CD8-positive, alpha-beta memory T cell (primary cell): ENCODE data around the gene GALNS. TPM values are rescaled to one million over a fixed set of nuclear protein-coding genes. Genes with fewer than 3 reads are reported as not detected.

ENCODE experiments used
- CTCF ChIA-PET: fragments of 350-600 bp; sonication (Branson Sonifier 250); formaldehyde crosslinking; loops from one replicate; lab custom pipeline; 2021; ENCODE audit warnings: antibody characterized with exemption; lab: Charles Lee
- POLR2A ChIA-PET: fragments of 350-600 bp; sonication (Branson Sonifier 250); formaldehyde crosslinking; loops from one replicate; lab custom pipeline; 2021; ENCODE audit warnings: antibody characterized with exemption; lab: Charles Lee
- DNase-seq, 5 donors: peaks; one replicate each; pipeline versions ENCODE4 v3.0.0 to v3.0.0-alpha.2; 2020 to 2022; ENCODE audit warnings: mixed read lengths in 1 of 5
- H3K27ac ChIP-seq: one replicate; pipeline ENCODE4 v1.7.0; 2013; ENCODE audit warnings: low read depth, mild to moderate bottlenecking, low read length, moderate library complexity
- H3K27me3 ChIP-seq: 2 replicates; pipeline ENCODE4 v1.7.0; 2013; ENCODE audit warnings: low read length, mild to moderate bottlenecking; ENCODE audit not compliant: insufficient read depth, poor library complexity, severe bottlenecking
- H3K36me3 ChIP-seq: 2 replicates; pipeline ENCODE4 v1.7.0; 2013; ENCODE audit warnings: mild to moderate bottlenecking, low read length, moderate library complexity; ENCODE audit not compliant: insufficient read depth
- H3K4me1 ChIP-seq: 2 replicates; pipeline ENCODE4 v1.7.0; 2013; ENCODE audit warnings: mild to moderate bottlenecking, low read length, moderate library complexity; ENCODE audit not compliant: insufficient read depth
- H3K4me3 ChIP-seq: 2 replicates; pipeline ENCODE4 v1.7.0; 2013; ENCODE audit warnings: mild to moderate bottlenecking, low read length
- H3K9me3 ChIP-seq: 2 replicates; pipeline ENCODE4 v1.7.0; 2013; ENCODE audit warnings: mild to moderate bottlenecking, low read length
- H3K27ac Mint-ChIP-seq, 8 donors: one replicate each; pipeline ENCODE4 v1.8.0; 2020 to 2021; ENCODE audit warnings: mixed read lengths in 8 of 8, mild to moderate bottlenecking in 6 of 8, inconsistent platforms in 3 of 8, moderate library complexity in 3 of 8
- H3K27me3 Mint-ChIP-seq, 2 donors: one replicate each; pipeline ENCODE4 v1.8.0; 2020 to 2021; ENCODE audit warnings: mixed read lengths in 2 of 2, mild to moderate bottlenecking in 1 of 2, moderate library complexity in 1 of 2
- H3K36me3 Mint-ChIP-seq, 3 donors: one replicate each; pipeline ENCODE4 v1.8.0; 2020 to 2021; ENCODE audit warnings: mixed read lengths in 3 of 3, inconsistent platforms in 1 of 3, mild to moderate bottlenecking in 1 of 3
- H3K4me1 Mint-ChIP-seq, 3 donors: one replicate each; pipeline ENCODE4 v1.8.0; 2020 to 2021; ENCODE audit warnings: mixed read lengths in 3 of 3, inconsistent platforms in 1 of 3, mild to moderate bottlenecking in 1 of 3
- H3K4me3 Mint-ChIP-seq, 7 donors: one replicate each; pipeline ENCODE4 v1.8.0; 2020 to 2021; ENCODE audit warnings: mixed read lengths in 7 of 7, mild to moderate bottlenecking in 6 of 7, moderate library complexity in 4 of 7, inconsistent platforms in 2 of 7
- H3K9me3 Mint-ChIP-seq, 5 donors: one replicate each; pipeline ENCODE4 v1.8.0; 2020 to 2022; ENCODE audit warnings: mixed read lengths in 5 of 5, mild to moderate bottlenecking in 3 of 5, moderate library complexity in 2 of 5, inconsistent platforms in 1 of 5
- polyA plus RNA-seq: library from polyadenylated mRNA; unstranded; fragments of 300-500 nt; fragmentation: Illumina TruSeq; gene quantifications from one replicate; pipeline ENCODE4 v1.2.3, GENCODE V29; 2021
- total RNA-seq, 2 experiments: library from RNA; stranded (reverse); gene quantifications; one replicate each; pipeline ENCODE4 v1.2.3, GENCODE V29; 2021

Gene GALNS
- total and polyA plus RNA-seq, 3 experiments from 2014 or later: 13.0 to 22.5 (median 19.2) TPM

DNA sequence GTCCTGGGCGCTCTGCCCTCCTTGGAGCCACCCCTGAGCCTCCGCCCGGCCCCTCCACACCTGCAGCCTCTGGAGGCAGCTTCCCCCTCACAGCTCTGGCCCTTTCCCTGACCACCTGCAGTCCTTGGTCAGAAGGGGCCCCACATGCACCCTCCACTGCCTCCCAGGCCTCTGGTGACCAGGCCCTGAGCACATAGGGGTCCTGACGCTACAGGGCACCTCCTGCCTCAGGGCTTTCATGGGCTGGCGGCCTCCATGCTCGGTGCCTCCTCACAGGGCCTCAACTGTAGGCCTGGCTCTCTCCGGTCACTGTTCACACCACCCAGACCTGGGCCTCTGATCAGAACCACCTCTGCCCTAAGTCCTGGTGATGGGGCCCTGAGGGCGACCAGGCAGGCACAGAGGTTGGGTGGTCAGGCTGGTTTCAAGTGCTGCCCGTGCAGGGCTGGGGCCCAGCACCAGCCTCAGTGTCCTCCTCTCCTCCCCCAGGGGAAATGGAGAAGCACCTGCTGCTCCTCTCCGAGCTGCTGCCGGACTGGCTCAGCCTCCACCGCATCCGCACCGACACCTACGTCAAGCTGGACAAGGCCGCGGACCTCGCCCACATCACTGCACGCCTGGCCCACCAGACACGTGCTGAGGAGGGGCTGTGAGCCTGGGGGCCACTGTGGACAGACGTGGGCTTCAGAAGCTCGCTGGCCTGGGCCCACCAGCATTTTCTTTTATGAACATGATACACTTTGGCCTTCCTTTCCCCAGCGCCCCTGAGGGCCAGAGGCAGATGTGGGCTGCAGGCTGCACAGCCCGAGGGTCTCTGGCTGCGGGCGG lies 48.9 kb downstream of the GALNS start:
- Histone ChIP-seq H3K27ac (no peak overlapping the region), H3K27me3 (no peaks in the 10 kb centered on the region), H3K4me1 (peaks cover 24% of the 10 kb centered on the region), H3K9me3 (no peaks in the 10 kb centered on the region), H3K4me3 (no peak overlapping the region), H3K36me3 (peaks cover 9% of the 10 kb centered on the region)
- ChIA-PET CTCF (interaction anchor here (4.9 kb wide), 1 partner anchor 71 kb away, joined by 15 read pairs; no protein-coding TSS in a partner anchor), POLR2A (no interaction called here)
- Mint-ChIP-seq H3K27me3 (peaks cover 0 to 3% of the 10 kb centered on the region in 2 donors), H3K9me3 (no peaks in the 10 kb centered on the region), H3K27ac (peak overlapping the region in 2 of 8 donors; percentile 47 to 70), H3K36me3 (peaks cover 0 to 23% (median 0%) of the 10 kb centered on the region in 3 donors), H3K4me1 (peaks cover 5 to 37% (median 17%) of the 10 kb centered on the region in 3 donors), H3K4me3 (peak overlapping the region in 1 of 7 donors; percentile 75)
- no peak for DNase-seq

DNA sequence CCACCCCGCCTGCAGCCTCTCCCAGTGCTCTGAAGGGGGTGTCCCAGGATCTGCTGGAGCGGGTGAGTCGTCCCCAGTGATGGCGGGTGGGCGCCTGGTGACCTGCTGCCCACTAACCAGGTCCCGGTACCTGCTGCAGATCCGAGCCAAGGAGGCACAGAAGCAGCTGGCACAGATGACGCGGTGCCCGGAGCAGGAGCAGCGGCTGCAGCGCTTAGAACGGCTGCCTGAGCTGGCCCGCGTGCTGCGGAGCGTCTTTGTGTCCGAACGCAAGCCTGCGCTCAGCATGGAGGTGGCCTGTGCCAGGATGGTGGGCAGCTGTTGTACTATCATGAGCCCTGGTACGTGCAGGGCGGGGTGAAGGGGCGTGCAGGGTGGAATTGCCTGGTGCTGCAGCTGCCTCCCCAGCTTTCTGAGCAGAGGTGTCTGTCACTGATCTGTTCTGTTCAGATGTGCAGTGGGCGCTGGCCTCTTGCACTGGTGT lies 49.6 kb downstream of the GALNS start:
- H3K9me3 ChIP-seq: no peaks in the 10 kb centered on the region
- ChIA-PET POLR2A (no interaction called here), CTCF (interaction anchor here (4.9 kb wide), 1 partner anchor 70 kb away, joined by 15 read pairs; no protein-coding TSS in a partner anchor)
- H3K27ac ChIP-seq: no peak overlapping the region
- Mint-ChIP-seq H3K27ac (peak overlapping the region in 2 of 8 donors; percentile 38 to 70), H3K27me3 (no peaks in the 10 kb centered on the region), H3K4me1 (peaks cover 8 to 36% (median 16%) of the 10 kb centered on the region in 3 donors), H3K4me3 (no peak overlapping the region), H3K9me3 (peaks cover 0 to 2% (median 0%) of the 10 kb centered on the region in 5 donors), H3K36me3 (peaks cover 0 to 25% (median 0%) of the 10 kb centered on the region in 3 donors)
- no peaks in the 10 kb centered on the region for H3K27me3 ChIP-seq
- H3K36me3 ChIP-seq: peaks cover 9% of the 10 kb centered on the region
- peaks cover 24% of the 10 kb centered on the region for H3K4me1 ChIP-seq
- H3K4me3 ChIP-seq: no peak overlapping the region
- no peak for DNase-seq

DNA sequence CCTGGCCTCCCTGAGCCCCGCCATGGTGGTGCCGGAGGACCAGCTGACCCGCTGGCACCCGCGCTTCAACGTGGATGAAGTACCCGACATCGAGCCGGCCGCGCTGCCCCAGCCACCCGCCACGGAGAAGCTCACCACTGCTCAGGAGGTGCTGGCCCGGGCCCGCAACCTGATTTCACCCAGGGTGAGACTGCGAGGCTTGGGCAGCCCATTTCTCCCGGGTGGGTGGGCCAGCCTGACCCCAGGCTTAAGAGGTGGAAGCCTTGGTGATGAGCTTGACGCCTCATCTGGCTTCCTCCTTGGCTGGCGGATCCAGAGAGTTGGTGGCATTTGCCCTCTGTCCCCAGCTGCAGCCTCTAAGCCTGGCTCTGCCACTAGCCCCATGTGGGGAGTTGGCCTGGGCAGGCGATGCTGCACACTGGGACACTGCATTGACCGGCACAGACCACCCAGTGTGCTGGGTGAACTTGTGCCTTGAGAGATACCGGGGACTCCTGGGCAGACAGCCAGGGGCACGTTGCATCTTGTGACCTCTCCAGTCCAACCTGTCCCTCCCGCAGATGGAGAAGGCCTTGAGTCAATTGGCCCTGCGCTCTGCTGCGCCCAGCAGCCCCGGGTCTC lies 50.1 kb downstream of the GALNS start:
- Histone ChIP-seq H3K9me3 (no peaks in the 10 kb centered on the region), H3K4me3 (no peak overlapping the region), H3K36me3 (peaks cover 9% of the 10 kb centered on the region), H3K27me3 (no peaks in the 10 kb centered on the region), H3K27ac (no peak overlapping the region), H3K4me1 (peaks cover 24% of the 10 kb centered on the region)
- CTCF ChIA-PET: interaction anchor here (0.7 to 4.9 kb wide), 2 partner anchors 69 to 409 kb away, joined by 3 to 15 read pairs; no protein-coding TSS in a partner anchor
- no peak for DNase-seq
- Mint-ChIP-seq H3K27ac (no peak overlapping the region), H3K9me3 (peaks cover 0 to 2% (median 0%) of the 10 kb centered on the region in 5 donors), H3K27me3 (no peaks in the 10 kb centered on the region), H3K4me3 (no peak overlapping the region), H3K4me1 (peaks cover 8 to 36% (median 14%) of the 10 kb centered on the region in 3 donors), H3K36me3 (peaks cover 0 to 22% (median 0%) of the 10 kb centered on the region in 3 donors)
- POLR2A ChIA-PET: interaction anchor here (0.6 kb wide), 1 partner anchor 23 kb away, joined by 4 read pairs; no protein-coding TSS in a partner anchor

DNA sequence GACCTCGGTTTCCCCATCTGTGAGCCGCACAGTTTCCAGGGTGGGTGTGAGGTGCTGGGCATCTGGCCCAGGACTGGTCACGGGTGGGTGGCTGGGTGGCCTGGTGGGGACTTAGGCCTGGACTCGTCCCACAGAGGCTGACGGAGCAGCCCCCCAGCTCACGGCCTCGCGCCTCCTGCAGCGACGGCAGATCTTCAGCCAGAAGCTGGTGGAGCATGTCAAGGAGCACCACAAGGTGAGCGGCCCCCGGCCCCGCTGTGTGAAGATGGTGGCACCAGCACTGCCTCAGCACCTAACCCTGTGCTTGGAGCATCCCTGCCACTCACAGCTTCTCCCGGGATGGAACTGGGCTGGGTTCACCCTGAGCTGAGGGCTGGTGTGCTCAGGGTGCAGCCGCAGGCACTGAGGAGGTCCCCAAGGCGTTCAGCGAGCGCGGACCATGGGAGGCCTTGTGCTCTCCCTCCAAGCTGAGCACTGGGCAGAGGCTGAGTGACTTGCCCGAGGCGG lies 50.8 kb downstream of the GALNS start:
- POLR2A ChIA-PET: interaction anchor here (0.5 to 0.6 kb wide), 2 partner anchors 22 to 157 kb away, joined by 4 read pairs; no protein-coding TSS in a partner anchor
- H3K27me3 Mint-ChIP-seq: no peaks in the 10 kb centered on the region
- H3K4me3 Mint-ChIP-seq: no peak overlapping the region
- H3K4me1 Mint-ChIP-seq: peaks cover 7 to 36% (median 13%) of the 10 kb centered on the region in 3 donors
- no peaks in the 10 kb centered on the region for H3K9me3 ChIP-seq
- peaks cover 0 to 21% (median 0%) of the 10 kb centered on the region in 3 donors for H3K36me3 Mint-ChIP-seq
- no peak overlapping the region for H3K4me3 ChIP-seq
- H3K36me3 ChIP-seq: peaks cover 9% of the 10 kb centered on the region
- H3K9me3 Mint-ChIP-seq: peaks cover 0 to 2% (median 0%) of the 10 kb centered on the region in 5 donors
- peaks cover 21% of the 10 kb centered on the region for H3K4me1 ChIP-seq
- DNase-seq: no peak
- H3K27ac Mint-ChIP-seq: no peak overlapping the region
- CTCF ChIA-PET: interaction anchor here (0.7 to 4.9 kb wide), 2 partner anchors 69 to 410 kb away, joined by 3 to 15 read pairs; no protein-coding TSS in a partner anchor
- no peaks in the 10 kb centered on the region for H3K27me3 ChIP-seq
- no peak overlapping the region for H3K27ac ChIP-seq

DNA sequence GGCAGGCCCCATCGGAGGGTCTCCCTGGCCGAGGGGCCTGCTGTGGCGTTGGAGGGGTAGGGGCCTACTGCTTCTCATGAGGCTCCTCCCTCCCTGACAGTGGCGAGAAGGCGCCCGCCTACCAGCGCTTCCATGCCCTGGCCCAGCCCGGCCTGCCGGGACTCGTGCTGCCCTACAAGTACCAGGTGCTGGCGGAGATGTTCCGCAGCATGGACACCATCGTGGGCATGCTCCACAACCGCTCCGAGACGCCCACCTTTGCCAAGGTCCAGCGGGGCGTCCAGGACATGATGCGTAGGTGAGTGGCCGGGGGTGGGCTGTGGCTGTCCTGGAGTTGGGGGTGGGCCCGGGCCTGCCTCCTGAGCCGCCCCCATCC lies 51.4 kb downstream of the GALNS start:
- Histone ChIP-seq H3K4me3 (no peak overlapping the region), H3K27ac (peak overlapping the region; percentile 57), H3K4me1 (peaks cover 17% of the 10 kb centered on the region), H3K9me3 (no peaks in the 10 kb centered on the region), H3K27me3 (no peaks in the 10 kb centered on the region), H3K36me3 (peaks cover 9% of the 10 kb centered on the region)
- Mint-ChIP-seq H3K36me3 (peaks cover 0 to 20% (median 0%) of the 10 kb centered on the region in 3 donors), H3K27ac (no peak overlapping the region), H3K4me3 (peak overlapping the region in 1 of 7 donors; percentile 11), H3K4me1 (peaks cover 6 to 36% (median 8%) of the 10 kb centered on the region in 3 donors), H3K27me3 (no peaks in the 10 kb centered on the region), H3K9me3 (peaks cover 0 to 2% (median 0%) of the 10 kb centered on the region in 5 donors)
- DNase-seq: no peak
- ChIA-PET POLR2A (no interaction called here), CTCF (interaction anchor here (4.9 kb wide), 1 partner anchor 68 kb away, joined by 15 read pairs; no protein-coding TSS in a partner anchor)

DNA sequence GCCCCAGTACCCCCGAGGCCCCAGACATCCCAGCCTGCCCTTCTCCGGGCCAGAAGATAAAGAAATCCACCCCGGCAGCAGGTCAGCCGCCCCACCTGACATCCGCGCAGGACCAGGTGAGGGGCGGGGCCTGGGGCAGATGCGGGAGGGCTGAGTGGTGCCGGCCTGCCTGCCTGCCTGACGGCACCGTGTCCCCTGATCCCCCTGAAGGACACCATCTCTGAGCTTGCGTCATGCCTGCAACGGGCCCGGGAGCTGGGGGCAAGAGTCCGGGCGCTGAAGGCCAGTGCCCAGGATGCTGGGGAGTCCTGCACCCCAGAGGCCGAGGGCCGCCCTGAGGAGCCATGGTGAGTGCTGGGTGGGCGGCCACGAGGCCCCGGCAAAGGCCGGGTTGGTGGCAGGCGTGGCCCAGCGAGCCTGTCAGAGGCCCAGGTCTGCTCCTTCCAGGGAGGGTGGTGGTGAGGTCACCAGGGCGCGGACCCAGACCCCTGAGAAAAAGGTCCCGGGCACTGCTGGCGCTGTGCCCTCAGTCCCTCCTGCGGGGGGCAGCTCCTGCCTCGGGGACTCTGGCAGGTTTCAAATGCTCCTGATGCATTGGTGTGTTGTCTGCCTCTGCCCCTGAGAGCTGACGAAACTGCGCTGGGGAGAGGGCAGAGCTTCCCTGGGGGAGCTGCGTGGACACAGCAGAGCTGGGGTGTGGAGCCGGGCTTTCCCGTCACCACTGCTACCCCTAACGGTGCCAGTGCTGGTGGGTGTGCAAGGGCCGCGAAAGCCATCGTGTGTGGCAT lies 52.0 kb downstream of the GALNS start:
- peak in 2 of 5 donors; percentile 15 to 26 for DNase-seq
- H3K27me3 Mint-ChIP-seq: no peaks in the 10 kb centered on the region
- H3K4me3 Mint-ChIP-seq: peak overlapping the region in 5 of 7 donors; percentile 11 to 55 (median 37)
- peaks cover 9% of the 10 kb centered on the region for H3K36me3 ChIP-seq
- H3K9me3 Mint-ChIP-seq: peaks cover 0 to 2% (median 0%) of the 10 kb centered on the region in 5 donors
- ChIA-PET POLR2A (no interaction called here), CTCF (interaction anchor here (1.0 to 4.9 kb wide), 3 partner anchors 11 to 67 kb away, joined by 3 to 15 read pairs (median 10); no protein-coding TSS in a partner anchor)
- H3K4me3 ChIP-seq: no peak overlapping the region
- peaks cover 6 to 36% (median 10%) of the 10 kb centered on the region in 3 donors for H3K4me1 Mint-ChIP-seq
- peaks cover 17% of the 10 kb centered on the region for H3K4me1 ChIP-seq
- no peaks in the 10 kb centered on the region for H3K9me3 ChIP-seq
- no peaks in the 10 kb centered on the region for H3K27me3 ChIP-seq
- H3K36me3 Mint-ChIP-seq: peaks cover 0 to 14% (median 0%) of the 10 kb centered on the region in 3 donors
- H3K27ac Mint-ChIP-seq: peak overlapping the region in 2 of 8 donors; percentile 23 to 29
- H3K27ac ChIP-seq: peak overlapping the region; percentile 57

DNA sequence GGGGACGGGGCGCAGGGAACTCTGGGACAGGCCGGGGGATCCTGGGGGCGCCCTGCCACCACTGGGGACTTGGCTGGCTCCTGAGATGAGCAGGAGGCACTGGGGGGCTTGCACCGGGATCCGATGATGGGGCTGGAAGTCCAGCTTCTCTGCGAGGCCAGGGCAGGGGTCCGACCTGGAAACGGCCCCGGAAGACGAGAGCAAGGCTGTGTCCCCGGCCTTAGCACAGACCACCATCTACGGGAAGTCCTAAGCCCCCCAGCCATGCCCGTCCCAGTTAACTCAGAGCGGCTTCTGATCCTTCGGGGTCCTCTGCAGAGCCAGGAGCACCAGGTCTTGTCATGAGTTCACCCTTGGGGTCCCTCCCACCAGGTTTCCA lies 52.6 kb downstream of the GALNS start:
- DNase-seq: no peak
- H3K27me3 ChIP-seq: no peaks in the 10 kb centered on the region
- peak overlapping the region; percentile 57 for H3K27ac ChIP-seq
- Mint-ChIP-seq H3K9me3 (peaks cover 0 to 2% (median 0%) of the 10 kb centered on the region in 5 donors), H3K27ac (peak overlapping the region in 2 of 8 donors; percentile 23 to 61), H3K4me1 (peaks cover 6 to 35% (median 10%) of the 10 kb centered on the region in 3 donors), H3K36me3 (peaks cover 0 to 9% (median 0%) of the 10 kb centered on the region in 3 donors), H3K4me3 (peak overlapping the region; percentile 11 to 85 (median 50)), H3K27me3 (no peaks in the 10 kb centered on the region)
- H3K4me3 ChIP-seq: no peak overlapping the region
- H3K9me3 ChIP-seq: no peaks in the 10 kb centered on the region
- H3K36me3 ChIP-seq: peaks cover 3% of the 10 kb centered on the region
- CTCF ChIA-PET: interaction anchor here (1.0 to 2.1 kb wide), 3 partner anchors 11 to 67 kb away, joined by 3 to 11 read pairs (median 10); no protein-coding TSS in a partner anchor
- H3K4me1 ChIP-seq: peaks cover 23% of the 10 kb centered on the region
- POLR2A ChIA-PET: no interaction called here
